ENCODE data around the gene TSHZ2.

TSHZ2 gene

DNA sequence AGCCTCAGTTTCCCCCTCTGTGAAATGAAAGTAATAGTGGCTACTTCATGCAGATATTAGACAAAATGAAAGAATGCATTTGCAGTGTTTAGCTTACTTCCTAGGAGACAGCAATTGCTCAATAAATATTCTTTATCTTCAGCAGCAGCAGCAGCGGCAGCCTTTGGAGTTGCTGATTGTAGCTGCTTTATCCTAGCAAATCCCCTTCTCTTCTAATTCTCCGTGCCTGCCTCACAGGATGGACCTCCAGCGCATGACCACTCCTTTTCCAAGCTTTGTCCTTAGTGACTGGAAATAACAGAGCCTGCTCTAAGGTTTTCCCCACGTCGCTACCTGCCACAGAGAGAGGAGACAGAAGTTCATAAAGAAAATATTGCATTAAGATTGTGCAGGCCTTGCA lies 279.8 kb downstream of the TSHZ2 start:
- TF ChIP-seq POLR2AphosphoS5 (IDR thresholded peaks at IDR 0.05; ENCODE audit: low read depth, low read length) (no peak), TAF1 (IDR thresholded peaks at IDR 0.05; ENCODE audit: borderline replicate concordance, insufficient read depth, low read length) (no peak), FOXP2 (optimal IDR thresholded peaks at IDR 0.05; ENCODE audit: borderline replicate concordance, extremely low read depth, extremely low read length, insufficient read depth) (no peak), SIN3A (IDR thresholded peaks at IDR 0.05; ENCODE audit: borderline replicate concordance, insufficient read depth, low read length) (no peak)
- TF ChIP-seq, protein P1, sequence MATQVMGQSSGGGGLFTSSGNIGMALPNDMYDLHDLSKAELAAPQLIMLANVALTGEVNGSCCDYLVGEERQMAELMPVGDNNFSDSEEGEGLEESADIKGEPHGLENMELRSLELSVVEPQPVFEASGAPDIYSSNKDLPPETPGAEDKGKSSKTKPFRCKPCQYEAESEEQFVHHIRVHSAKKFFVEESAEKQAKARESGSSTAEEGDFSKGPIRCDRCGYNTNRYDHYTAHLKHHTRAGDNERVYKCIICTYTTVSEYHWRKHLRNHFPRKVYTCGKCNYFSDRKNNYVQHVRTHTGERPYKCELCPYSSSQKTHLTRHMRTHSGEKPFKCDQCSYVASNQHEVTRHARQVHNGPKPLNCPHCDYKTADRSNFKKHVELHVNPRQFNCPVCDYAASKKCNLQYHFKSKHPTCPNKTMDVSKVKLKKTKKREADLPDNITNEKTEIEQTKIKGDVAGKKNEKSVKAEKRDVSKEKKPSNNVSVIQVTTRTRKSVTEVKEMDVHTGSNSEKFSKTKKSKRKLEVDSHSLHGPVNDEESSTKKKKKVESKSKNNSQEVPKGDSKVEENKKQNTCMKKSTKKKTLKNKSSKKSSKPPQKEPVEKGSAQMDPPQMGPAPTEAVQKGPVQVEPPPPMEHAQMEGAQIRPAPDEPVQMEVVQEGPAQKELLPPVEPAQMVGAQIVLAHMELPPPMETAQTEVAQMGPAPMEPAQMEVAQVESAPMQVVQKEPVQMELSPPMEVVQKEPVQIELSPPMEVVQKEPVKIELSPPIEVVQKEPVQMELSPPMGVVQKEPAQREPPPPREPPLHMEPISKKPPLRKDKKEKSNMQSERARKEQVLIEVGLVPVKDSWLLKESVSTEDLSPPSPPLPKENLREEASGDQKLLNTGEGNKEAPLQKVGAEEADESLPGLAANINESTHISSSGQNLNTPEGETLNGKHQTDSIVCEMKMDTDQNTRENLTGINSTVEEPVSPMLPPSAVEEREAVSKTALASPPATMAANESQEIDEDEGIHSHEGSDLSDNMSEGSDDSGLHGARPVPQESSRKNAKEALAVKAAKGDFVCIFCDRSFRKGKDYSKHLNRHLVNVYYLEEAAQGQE (IDR thresholded peaks at IDR 0.05; ENCODE audit: insufficient read depth in 1 of 2, low read depth in 2 of 2, low read length in 2 of 2), result no peak

DNA sequence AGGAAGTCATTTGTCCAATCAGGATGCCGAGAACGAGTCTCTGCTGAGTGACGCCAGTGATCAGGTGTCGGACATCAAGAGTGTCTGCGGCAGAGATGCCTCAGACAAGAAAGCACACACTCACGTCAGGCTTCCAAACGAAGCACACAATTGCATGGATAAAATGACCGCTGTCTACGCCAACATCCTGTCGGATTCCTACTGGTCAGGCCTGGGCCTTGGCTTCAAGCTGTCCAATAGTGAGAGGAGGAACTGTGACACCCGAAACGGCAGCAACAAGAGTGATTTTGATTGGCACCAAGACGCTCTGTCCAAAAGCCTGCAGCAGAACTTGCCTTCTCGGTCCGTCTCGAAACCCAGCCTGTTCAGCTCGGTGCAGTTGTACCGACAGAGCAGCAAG lies 281.5 kb downstream of the TSHZ2 start:
- TF ChIP-seq FOXP2 (optimal IDR thresholded peaks at IDR 0.05; ENCODE audit: borderline replicate concordance, extremely low read depth, extremely low read length, insufficient read depth) (no peak), TAF1 (IDR thresholded peaks at IDR 0.05; ENCODE audit: borderline replicate concordance, insufficient read depth, low read length) (no peak), POLR2AphosphoS5 (IDR thresholded peaks at IDR 0.05; ENCODE audit: low read depth, low read length) (no peak), SIN3A (IDR thresholded peaks at IDR 0.05; ENCODE audit: borderline replicate concordance, insufficient read depth, low read length) (no peak)
- TF ChIP-seq, protein P1 (IDR thresholded peaks at IDR 0.05; ENCODE audit: insufficient read depth in 1 of 2, low read depth in 2 of 2, low read length in 2 of 2), result no peak

DNA sequence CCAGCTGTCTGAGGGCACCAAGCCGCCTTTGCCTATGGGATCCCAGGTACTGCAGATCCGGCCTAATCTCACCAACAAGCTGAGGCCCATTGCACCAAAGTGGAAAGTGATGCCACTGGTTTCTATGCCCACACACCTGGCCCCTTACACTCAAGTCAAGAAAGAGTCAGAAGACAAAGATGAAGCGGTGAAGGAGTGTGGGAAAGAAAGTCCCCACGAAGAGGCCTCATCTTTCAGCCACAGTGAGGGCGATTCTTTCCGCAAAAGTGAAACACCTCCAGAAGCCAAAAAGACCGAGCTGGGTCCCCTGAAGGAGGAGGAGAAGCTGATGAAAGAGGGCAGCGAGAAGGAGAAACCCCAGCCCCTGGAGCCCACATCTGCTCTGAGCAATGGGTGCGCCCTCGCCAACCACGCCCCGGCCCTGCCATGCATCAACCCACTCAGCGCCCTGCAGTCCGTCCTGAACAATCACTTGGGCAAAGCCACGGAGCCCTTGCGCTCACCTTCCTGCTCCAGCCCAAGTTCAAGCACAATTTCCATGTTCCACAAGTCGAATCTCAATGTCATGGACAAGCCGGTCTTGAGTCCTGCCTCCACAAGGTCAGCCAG lies 283.0 kb downstream of the TSHZ2 start:
- no peak for TF ChIP-seq POLR2AphosphoS5 (IDR thresholded peaks at IDR 0.05; ENCODE audit: low read depth, low read length)
- TF ChIP-seq FOXP2 (optimal IDR thresholded peaks at IDR 0.05; ENCODE audit: borderline replicate concordance, extremely low read depth, extremely low read length, insufficient read depth), result no peak
- TF ChIP-seq, protein P1 (IDR thresholded peaks at IDR 0.05; ENCODE audit: insufficient read depth in 1 of 2, low read depth in 2 of 2, low read length in 2 of 2), result no peak
- no peak for TF ChIP-seq SIN3A (IDR thresholded peaks at IDR 0.05; ENCODE audit: borderline replicate concordance, insufficient read depth, low read length)
- TF ChIP-seq TAF1 (IDR thresholded peaks at IDR 0.05; ENCODE audit: borderline replicate concordance, insufficient read depth, low read length), result no peak

DNA sequence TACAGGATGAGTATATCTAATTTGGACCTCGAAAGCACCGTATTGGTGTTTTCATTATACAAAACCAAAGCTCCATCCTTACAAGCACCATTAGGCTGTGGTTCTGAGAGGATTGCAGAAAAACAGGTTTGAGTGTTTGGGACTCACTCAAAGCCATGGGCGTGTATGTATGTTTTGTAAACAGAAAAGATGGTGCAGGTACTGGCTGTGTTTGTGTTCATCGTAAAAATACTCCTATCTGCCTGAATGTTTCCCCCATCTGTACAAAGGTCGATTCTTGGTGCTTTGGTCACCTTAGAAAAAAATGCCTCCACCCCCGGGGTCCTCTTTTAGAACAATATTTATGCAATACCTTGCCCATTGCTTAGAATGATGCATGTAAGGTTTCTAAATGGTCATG lies 286.6 kb downstream of the TSHZ2 start:
- TF ChIP-seq, protein P1 (IDR thresholded peaks at IDR 0.05; ENCODE audit: insufficient read depth in 1 of 2, low read depth in 2 of 2, low read length in 2 of 2), result no peak
- TF ChIP-seq SIN3A (IDR thresholded peaks at IDR 0.05; ENCODE audit: borderline replicate concordance, insufficient read depth, low read length), result no peak
- no peak for TF ChIP-seq TAF1 (IDR thresholded peaks at IDR 0.05; ENCODE audit: borderline replicate concordance, insufficient read depth, low read length)
- no peak for TF ChIP-seq POLR2AphosphoS5 (IDR thresholded peaks at IDR 0.05; ENCODE audit: low read depth, low read length)
- TF ChIP-seq FOXP2 (optimal IDR thresholded peaks at IDR 0.05; ENCODE audit: borderline replicate concordance, extremely low read depth, extremely low read length, insufficient read depth), result no peak

All from PFSK-1 (cell line).